ENCODE data around the gene CHP1. TPM values are rescaled to one million over a fixed set of nuclear protein-coding genes. Genes with fewer than 3 reads are reported as not detected.

The CHP1 gene
- total RNA-seq, 1 experiment from 2014 or later, result 76.5 TPM

- no peak overlapping the region for H3K27ac Mint-ChIP-seq
- H3K9me3 Mint-ChIP-seq, result no peaks in the 10 kb centered on the region
- no peak for ATAC-seq
- ChIA-PET CTCF (interaction anchor here (0.6 to 1.7 kb wide), 7 partner anchors 24 to 491 kb away, joined by 3 to 16 read pairs (median 6); partner anchors contain the start of genes CHAC1, NUSAP1 and OIP5), POLR2A (interaction anchor here (0.9 to 1.5 kb wide), 3 partner anchors 18 to 102 kb away, joined by 3 to 7 read pairs (median 4); partner anchors contain the start of genes NUSAP1 and OIP5)
- peaks cover 7% of the 10 kb centered on the region for H3K4me1 Mint-ChIP-seq
- DNase-seq (ENCODE audit: low spot score), result no peak
- peak overlapping the region; percentile 86 for H3K4me3 Mint-ChIP-seq
- H3K27me3 Mint-ChIP-seq (ENCODE audit: low read depth), result peaks cover 22% of the 10 kb centered on the region
- TF ChIP-seq, protein P1, sequence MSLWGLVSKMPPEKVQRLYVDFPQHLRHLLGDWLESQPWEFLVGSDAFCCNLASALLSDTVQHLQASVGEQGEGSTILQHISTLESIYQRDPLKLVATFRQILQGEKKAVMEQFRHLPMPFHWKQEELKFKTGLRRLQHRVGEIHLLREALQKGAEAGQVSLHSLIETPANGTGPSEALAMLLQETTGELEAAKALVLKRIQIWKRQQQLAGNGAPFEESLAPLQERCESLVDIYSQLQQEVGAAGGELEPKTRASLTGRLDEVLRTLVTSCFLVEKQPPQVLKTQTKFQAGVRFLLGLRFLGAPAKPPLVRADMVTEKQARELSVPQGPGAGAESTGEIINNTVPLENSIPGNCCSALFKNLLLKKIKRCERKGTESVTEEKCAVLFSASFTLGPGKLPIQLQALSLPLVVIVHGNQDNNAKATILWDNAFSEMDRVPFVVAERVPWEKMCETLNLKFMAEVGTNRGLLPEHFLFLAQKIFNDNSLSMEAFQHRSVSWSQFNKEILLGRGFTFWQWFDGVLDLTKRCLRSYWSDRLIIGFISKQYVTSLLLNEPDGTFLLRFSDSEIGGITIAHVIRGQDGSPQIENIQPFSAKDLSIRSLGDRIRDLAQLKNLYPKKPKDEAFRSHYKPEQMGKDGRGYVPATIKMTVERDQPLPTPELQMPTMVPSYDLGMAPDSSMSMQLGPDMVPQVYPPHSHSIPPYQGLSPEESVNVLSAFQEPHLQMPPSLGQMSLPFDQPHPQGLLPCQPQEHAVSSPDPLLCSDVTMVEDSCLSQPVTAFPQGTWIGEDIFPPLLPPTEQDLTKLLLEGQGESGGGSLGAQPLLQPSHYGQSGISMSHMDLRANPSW (CRISPR knock-in tag; conservative IDR thresholded peaks at IDR 0.05; ENCODE audit: low read depth), result no peak
- TF ChIP-seq ZNF512 (CRISPR knock-in tag; IDR thresholded peaks at IDR 0.05; ENCODE audit: borderline replicate concordance) (no peak), FOXJ3 (CRISPR knock-in tag; IDR thresholded peaks at IDR 0.05; ENCODE audit: borderline replicate concordance) (no peak), FOXK1 (CRISPR knock-in tag; IDR thresholded peaks at IDR 0.05) (no peak), ZNF416 (CRISPR knock-in tag; IDR thresholded peaks at IDR 0.05) (no peak), ZNF121 (CRISPR knock-in tag; IDR thresholded peaks at IDR 0.05) (no peak), ZNF317 (CRISPR knock-in tag; IDR thresholded peaks at IDR 0.05; ENCODE audit: borderline replicate concordance, low read depth) (no peak), NFE2L1 (CRISPR knock-in tag; IDR thresholded peaks at IDR 0.05) (no peak), PREB (CRISPR knock-in tag; IDR thresholded peaks at IDR 0.05; ENCODE audit: borderline replicate concordance) (no peak)
- TF ChIP-seq, protein P2, sequence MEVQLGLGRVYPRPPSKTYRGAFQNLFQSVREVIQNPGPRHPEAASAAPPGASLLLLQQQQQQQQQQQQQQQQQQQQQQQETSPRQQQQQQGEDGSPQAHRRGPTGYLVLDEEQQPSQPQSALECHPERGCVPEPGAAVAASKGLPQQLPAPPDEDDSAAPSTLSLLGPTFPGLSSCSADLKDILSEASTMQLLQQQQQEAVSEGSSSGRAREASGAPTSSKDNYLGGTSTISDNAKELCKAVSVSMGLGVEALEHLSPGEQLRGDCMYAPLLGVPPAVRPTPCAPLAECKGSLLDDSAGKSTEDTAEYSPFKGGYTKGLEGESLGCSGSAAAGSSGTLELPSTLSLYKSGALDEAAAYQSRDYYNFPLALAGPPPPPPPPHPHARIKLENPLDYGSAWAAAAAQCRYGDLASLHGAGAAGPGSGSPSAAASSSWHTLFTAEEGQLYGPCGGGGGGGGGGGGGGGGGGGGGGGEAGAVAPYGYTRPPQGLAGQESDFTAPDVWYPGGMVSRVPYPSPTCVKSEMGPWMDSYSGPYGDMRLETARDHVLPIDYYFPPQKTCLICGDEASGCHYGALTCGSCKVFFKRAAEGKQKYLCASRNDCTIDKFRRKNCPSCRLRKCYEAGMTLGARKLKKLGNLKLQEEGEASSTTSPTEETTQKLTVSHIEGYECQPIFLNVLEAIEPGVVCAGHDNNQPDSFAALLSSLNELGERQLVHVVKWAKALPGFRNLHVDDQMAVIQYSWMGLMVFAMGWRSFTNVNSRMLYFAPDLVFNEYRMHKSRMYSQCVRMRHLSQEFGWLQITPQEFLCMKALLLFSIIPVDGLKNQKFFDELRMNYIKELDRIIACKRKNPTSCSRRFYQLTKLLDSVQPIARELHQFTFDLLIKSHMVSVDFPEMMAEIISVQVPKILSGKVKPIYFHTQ (CRISPR knock-in tag; IDR thresholded peaks at IDR 0.05), result no peak
- TF ChIP-seq, protein P3, sequence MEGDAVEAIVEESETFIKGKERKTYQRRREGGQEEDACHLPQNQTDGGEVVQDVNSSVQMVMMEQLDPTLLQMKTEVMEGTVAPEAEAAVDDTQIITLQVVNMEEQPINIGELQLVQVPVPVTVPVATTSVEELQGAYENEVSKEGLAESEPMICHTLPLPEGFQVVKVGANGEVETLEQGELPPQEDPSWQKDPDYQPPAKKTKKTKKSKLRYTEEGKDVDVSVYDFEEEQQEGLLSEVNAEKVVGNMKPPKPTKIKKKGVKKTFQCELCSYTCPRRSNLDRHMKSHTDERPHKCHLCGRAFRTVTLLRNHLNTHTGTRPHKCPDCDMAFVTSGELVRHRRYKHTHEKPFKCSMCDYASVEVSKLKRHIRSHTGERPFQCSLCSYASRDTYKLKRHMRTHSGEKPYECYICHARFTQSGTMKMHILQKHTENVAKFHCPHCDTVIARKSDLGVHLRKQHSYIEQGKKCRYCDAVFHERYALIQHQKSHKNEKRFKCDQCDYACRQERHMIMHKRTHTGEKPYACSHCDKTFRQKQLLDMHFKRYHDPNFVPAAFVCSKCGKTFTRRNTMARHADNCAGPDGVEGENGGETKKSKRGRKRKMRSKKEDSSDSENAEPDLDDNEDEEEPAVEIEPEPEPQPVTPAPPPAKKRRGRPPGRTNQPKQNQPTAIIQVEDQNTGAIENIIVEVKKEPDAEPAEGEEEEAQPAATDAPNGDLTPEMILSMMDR (IDR thresholded peaks at IDR 0.05), result no peak
- H3K36me3 Mint-ChIP-seq, result no peaks in the 10 kb centered on the region
Measured at GRCh38 chr15:41230345-41230649, 771 bp upstream of the CHP1 start.

GRCh38 chr15:41231422-41232226 is 556 bp downstream of the CHP1 start:
- DNase-seq (ENCODE audit: low spot score) (no peak), ATAC-seq (peak; percentile 31)
- Mint-ChIP-seq H3K36me3 (no peaks in the 10 kb centered on the region), H3K27me3 (ENCODE audit: low read depth) (peaks cover 22% of the 10 kb centered on the region), H3K27ac (peak overlapping the region; percentile 85), H3K4me3 (peak overlapping the region; percentile 86), H3K4me1 (peaks cover 12% of the 10 kb centered on the region), H3K9me3 (no peaks in the 10 kb centered on the region)
- POLR2A ChIA-PET, result interaction anchor here (0.7 to 1.5 kb wide), 8 partner anchors 13 to 278 kb away, joined by 3 to 7 read pairs (median 4); partner anchors contain the start of genes CHAC1, INO80, NUSAP1 and OIP5
- CTCF ChIA-PET, result interaction anchor here (0.6 to 1.7 kb wide), 18 partner anchors 13 to 492 kb away, joined by 3 to 16 read pairs (median 4); partner anchors contain the start of genes CHAC1, DLL4, INO80 and NUSAP1
- no peak for TF ChIP-seq JUN (CRISPR knock-in tag; IDR thresholded peaks at IDR 0.05)
- TF ChIP-seq, protein P4, sequence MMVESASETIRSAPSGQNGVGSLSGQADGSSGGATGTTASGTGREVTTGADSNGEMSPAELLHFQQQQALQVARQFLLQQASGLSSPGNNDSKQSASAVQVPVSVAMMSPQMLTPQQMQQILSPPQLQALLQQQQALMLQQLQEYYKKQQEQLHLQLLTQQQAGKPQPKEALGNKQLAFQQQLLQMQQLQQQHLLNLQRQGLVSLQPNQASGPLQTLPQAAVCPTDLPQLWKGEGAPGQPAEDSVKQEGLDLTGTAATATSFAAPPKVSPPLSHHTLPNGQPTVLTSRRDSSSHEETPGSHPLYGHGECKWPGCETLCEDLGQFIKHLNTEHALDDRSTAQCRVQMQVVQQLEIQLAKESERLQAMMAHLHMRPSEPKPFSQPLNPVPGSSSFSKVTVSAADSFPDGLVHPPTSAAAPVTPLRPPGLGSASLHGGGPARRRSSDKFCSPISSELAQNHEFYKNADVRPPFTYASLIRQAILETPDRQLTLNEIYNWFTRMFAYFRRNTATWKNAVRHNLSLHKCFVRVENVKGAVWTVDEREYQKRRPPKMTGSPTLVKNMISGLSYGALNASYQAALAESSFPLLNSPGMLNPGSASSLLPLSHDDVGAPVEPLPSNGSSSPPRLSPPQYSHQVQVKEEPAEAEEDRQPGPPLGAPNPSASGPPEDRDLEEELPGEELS (CRISPR knock-in tag; IDR thresholded peaks at IDR 0.05), result 0 out of 2 replicates have a peak, but pooled peaks have one; percentile 2
- TF ChIP-seq, protein P5, sequence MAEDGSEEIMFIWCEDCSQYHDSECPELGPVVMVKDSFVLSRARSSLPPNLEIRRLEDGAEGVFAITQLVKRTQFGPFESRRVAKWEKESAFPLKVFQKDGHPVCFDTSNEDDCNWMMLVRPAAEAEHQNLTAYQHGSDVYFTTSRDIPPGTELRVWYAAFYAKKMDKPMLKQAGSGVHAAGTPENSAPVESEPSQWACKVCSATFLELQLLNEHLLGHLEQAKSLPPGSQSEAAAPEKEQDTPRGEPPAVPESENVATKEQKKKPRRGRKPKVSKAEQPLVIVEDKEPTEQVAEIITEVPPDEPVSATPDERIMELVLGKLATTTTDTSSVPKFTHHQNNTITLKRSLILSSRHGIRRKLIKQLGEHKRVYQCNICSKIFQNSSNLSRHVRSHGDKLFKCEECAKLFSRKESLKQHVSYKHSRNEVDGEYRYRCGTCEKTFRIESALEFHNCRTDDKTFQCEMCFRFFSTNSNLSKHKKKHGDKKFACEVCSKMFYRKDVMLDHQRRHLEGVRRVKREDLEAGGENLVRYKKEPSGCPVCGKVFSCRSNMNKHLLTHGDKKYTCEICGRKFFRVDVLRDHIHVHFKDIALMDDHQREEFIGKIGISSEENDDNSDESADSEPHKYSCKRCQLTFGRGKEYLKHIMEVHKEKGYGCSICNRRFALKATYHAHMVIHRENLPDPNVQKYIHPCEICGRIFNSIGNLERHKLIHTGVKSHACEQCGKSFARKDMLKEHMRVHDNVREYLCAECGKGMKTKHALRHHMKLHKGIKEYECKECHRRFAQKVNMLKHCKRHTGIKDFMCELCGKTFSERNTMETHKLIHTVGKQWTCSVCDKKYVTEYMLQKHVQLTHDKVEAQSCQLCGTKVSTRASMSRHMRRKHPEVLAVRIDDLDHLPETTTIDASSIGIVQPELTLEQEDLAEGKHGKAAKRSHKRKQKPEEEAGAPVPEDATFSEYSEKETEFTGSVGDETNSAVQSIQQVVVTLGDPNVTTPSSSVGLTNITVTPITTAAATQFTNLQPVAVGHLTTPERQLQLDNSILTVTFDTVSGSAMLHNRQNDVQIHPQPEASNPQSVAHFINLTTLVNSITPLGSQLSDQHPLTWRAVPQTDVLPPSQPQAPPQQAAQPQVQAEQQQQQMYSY (CRISPR knock-in tag; IDR thresholded peaks at IDR 0.05), result peak; percentile 66
